B cell (primary cell): ENCODE data around the gene PRTG.

Experiments
- CTCF ChIP-seq: fragments of 200-600 bp; IDR thresholded peaks from one replicate; pipeline ENCODE4 v1.8.0; 2022; ENCODE audit warnings: antibody characterized with exemption, mild to moderate bottlenecking
- EZH2 ChIP-seq: IDR thresholded peaks from 2 replicates; pipeline ENCODE4 v1.6.1; 2012; ENCODE audit warnings: borderline replicate concordance, low read depth, mild to moderate bottlenecking, moderate library complexity, low read length; ENCODE audit not compliant: insufficient read depth, poor library complexity, severe bottlenecking

- TF ChIP-seq CTCF (no peak), EZH2 (no peak)
Observed at GRCh38 chr15:55700876-55701275, 42.1 kb downstream of the PRTG start.
